ENCODE results near the gene ZCCHC3. TPM values are rescaled to one million over a fixed set of nuclear protein-coding genes. Genes with fewer than 3 reads are reported as not detected.
A peak's percentile ranks its signal among the peaks of the same experiment; 100 is the strongest.
"Not testable (repeated sequence)": the region's sequence is repeated elsewhere in the genome, so short reads cannot be mapped to it uniquely, and the experiment has no call there.

Gene ZCCHC3
- total RNA-seq, 1 donor from 2014 or later, result 15.8 TPM

DNA sequence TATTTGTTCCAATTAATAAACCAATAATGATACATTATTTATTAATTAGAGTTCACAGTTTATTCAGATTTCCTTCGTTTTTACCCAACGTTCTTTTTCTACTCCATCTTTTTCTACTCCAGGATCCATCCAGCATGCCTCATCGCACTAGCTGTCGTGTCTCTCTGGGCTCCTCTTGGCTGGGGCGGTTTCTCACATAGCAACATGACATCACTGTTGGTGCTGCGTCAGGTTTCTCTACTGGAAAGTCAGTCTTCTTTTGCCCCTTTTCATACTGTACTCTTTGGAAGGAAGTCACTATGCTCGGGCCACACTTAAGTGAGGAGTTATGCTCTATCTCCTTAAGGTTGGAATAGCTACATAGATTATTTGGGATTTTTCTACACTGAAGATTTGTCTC is 14.2 kb downstream of the ZCCHC3 start:
- no peak for DNase-seq (ENCODE audit: low read depth in 2 of 2)

DNA sequence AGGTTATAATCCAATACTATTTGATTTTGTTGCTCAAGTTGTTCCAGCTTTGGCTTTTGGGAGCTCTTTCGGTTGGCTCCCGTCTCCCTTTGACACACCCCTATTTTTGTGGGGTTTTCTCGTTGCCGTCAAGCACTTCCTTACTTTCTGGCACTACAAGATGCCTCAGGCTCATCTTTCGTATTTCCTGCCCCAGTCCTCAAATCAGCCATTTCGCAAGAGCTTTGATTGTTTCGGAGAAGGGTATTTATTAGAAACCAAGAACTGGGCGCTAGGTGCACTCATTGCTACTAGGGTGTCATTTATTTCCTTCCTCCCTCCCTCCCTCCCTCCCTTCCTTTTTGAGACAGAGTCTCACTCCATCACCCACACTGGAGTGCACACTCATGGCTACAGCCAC is 14.7 kb downstream of the ZCCHC3 start:
- DNase-seq (ENCODE audit: low read depth in 2 of 2), result no peak

DNA sequence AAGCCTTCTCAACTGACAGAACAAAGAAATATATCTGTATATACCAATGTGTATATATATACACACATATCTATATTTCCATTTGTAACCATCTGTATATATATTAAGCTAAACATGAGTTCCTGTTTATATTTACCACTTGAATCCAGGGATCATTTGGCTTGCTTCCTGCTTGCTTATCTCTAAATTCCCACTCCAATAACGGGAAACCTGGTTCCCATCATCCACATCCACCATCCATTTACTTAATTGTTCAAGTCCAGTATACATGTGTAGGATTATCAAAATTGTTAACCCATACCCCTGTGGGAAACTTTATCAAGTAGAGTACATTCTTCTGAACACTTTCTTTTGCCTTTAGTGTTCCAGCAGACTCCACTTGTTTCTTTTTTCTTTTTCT is 15.5 kb downstream of the ZCCHC3 start:
- no peak for DNase-seq (ENCODE audit: low read depth in 2 of 2)

DNA sequence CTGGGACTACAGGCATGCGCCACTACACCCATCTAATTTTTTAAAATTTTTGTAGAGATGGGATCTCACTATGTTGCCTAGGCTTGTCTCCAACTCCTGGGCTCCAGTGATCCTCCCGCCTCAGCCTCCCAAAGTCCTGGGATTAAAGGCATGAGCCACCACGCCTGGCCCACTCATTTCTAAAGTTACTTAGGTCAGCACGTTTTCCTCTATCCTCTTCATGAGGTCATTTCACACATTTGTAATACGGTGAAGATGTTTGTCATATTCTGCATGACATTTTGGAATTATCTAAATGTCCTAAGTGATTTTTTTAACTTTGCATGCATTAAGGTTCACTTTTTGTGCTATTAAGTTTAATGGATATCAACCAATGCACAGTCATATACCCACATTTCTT is 16.0 kb downstream of the ZCCHC3 start:
- no peak for DNase-seq (ENCODE audit: low read depth in 2 of 2)

DNA sequence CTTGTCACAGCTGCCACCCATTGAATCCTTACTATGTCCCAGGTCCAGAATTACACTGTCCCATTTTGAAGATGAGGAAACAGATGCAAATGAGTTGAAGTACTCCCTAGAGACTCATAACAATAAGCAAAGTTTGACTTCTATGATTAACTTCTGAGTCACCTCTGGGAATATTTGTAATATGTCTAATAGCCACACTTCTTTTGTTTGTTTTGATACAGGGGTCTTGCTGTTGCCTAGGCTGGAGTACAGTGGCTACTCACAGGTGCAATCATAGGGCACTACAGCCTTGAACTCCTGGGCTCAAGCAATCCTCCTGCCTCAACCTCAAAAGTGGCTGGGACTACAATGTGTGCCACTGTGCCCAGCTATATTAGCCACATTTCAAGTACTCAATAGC is 16.6 kb downstream of the ZCCHC3 start:
- peak in 1 of 2 donors; percentile 65 for DNase-seq (ENCODE audit: low read depth in 2 of 2)

DNA sequence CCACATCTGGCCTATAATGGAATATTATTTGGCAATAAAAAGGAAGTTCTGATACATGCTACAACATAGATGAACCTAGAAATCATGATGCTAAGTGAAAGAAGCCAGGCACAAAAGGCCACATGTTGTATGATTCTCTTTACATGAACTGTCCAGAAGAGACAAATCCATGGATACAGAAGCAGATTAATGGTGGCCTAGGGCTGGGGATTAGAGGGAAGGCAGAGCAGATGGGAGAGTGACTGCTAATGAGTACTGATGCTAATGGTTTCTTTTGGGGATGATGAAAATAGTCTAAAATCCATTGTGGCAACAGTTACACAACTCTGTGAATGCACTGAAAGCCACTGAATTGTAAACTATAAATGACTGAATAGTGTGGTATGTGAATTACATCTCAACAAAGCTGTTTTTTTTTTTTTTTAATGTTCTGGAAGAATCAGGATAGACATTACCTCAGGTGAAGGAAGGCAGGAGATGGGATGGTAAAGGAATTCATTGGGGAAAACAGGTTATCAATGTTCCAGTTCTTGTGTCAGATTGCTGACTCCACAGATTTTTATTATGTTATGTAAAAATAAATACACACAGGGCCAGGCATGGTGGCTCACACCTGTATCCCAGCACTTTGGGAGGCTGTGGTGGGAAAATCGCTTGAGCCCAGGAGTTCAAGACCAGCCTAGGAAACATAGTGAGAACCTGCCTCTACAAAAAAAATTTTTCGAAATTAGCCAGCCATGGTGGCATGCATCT is 19.1 kb downstream of the ZCCHC3 start:
- DNase-seq (ENCODE audit: low read depth in 2 of 2), result no peak

DNA sequence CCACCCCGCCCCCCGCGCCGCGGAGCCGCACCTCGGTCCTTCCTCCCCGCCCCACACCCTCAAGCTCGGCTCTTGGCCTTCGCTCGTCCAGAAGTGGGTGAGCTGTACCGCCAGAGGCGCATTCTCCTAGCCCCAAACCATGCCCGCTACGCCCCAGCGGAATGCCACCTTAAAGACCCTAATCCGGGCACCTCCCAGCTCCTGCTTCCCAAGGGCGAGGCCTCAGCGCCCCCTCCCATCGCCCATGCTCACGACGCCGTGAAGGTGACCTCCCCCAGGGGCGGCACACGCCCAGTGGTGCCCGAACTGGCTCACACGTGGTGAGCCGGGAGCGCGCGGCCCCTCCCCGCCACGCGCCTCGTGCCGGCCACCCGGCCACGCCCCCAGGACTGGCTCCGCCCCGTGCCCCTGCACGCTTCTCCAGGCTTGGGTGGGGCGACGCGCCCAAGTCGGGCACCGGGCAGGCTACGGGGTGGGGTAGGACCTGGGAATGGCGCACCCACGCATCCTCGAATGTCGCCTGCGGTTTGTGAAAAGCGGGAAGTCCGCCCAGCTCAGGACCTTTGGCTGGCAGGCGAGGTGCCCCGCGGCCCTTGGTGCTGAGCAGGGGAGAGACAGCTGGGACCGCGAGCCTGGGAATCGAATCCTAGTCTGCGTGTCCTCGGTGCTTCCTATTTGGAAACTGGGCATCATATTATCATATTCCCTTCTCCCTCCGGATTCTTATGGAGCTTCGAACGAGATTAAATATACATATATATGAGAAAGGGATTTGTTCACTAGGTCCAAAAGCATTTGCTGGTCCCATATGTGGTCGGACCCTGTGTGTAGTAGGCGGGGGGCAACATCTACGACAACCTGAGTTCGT is 27.0 kb downstream of the ZCCHC3 start:
- DNase-seq (ENCODE audit: low read depth in 2 of 2), result peak in 1 of 2 donors; percentile 92

DNA sequence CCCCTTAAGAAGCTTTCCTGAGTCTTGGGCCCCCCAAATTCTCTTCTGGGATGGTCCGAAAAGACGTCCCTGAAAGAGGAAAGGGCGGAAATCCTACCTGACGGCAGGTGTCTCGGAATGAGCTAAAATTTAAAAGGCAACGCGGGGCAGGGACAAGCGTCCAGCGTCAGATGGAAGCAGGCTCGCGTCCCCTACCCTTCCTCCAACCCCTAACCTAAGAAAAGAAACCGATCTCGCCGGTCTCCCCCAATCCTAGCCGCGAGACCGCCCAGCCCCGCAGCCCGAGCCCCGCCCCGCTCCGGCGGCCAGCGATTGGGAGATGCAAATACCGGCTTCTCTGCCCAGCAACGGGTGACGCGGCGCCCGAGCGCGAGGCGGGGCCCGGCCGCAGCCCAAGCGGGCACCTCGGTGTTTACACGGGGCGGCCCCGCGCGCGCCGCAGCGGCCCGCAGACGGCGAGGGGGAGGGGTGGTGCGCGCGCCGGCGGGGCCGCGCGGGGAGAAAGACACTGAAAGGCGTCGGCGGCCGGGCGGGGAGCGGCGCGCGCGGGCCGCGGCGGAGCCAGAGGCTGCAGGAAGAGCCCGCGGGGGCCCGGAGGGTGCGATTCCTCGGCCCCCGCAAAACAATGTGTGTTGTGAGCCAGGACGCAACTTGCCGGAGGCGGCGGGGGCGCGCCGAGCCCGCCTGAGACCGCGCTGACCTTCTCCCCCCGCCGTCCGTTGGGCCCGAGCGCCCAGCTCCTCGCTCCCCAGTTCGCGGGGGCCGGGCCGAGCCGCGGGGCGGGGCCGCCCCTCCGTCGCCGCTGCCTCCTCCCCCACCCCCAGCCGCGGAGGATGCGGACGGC is 27.9 kb downstream of the ZCCHC3 start, which contains the start of gene SOX12:
Gene SOX12 (plus strand): TSS at position 508 of the 844 bp plus-strand sequence. CDS start 373 bp downstream, outside the sequence.
- peak; percentile 70 to 95 for DNase-seq (ENCODE audit: low read depth in 2 of 2)

DNA sequence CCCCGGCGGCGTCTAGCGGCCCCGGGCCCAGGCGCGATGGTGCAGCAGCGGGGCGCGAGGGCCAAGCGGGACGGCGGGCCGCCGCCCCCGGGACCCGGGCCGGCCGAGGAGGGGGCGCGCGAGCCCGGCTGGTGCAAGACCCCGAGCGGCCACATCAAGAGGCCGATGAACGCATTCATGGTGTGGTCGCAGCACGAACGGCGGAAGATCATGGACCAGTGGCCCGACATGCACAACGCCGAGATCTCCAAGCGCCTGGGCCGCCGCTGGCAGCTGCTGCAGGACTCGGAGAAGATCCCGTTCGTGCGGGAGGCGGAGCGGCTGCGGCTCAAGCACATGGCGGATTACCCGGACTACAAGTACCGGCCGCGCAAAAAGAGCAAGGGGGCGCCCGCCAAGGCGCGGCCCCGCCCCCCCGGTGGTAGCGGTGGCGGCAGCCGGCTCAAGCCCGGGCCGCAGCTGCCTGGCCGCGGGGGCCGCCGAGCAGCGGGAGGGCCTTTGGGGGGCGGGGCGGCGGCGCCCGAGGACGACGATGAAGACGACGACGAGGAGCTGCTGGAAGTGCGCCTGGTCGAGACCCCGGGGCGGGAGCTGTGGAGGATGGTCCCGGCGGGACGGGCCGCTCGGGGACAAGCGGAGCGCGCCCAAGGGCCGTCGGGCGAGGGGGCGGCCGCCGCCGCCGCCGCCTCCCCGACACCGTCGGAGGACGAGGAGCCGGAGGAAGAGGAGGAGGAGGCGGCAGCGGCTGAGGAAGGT is 28.7 kb downstream of the ZCCHC3 start:
- peak in 1 of 2 donors; percentile 71 for DNase-seq (ENCODE audit: low read depth in 2 of 2)

DNA sequence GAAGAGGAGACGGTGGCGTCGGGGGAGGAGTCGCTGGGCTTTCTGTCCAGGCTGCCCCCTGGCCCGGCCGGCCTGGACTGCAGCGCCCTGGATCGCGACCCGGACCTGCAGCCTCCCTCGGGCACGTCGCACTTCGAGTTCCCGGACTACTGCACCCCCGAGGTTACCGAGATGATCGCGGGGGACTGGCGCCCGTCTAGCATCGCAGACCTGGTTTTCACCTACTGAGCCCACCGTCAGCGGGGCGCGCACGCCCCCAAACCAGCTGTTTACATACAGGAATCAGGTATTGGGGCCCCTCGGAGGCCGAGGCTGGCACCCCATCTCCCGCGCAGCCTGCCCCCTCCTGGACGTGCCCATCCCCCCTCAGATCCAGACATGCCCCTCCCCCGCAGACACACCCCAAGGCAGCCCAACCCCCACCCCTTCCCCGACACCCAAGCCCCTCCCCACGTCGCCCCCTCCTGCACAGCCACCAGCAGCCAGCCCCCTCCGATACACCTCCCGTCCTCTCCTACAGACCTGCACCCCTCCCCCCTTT is 29.3 kb downstream of the ZCCHC3 start:
- peak in 1 of 2 donors; percentile 23 for DNase-seq (ENCODE audit: low read depth in 2 of 2)

DNA sequence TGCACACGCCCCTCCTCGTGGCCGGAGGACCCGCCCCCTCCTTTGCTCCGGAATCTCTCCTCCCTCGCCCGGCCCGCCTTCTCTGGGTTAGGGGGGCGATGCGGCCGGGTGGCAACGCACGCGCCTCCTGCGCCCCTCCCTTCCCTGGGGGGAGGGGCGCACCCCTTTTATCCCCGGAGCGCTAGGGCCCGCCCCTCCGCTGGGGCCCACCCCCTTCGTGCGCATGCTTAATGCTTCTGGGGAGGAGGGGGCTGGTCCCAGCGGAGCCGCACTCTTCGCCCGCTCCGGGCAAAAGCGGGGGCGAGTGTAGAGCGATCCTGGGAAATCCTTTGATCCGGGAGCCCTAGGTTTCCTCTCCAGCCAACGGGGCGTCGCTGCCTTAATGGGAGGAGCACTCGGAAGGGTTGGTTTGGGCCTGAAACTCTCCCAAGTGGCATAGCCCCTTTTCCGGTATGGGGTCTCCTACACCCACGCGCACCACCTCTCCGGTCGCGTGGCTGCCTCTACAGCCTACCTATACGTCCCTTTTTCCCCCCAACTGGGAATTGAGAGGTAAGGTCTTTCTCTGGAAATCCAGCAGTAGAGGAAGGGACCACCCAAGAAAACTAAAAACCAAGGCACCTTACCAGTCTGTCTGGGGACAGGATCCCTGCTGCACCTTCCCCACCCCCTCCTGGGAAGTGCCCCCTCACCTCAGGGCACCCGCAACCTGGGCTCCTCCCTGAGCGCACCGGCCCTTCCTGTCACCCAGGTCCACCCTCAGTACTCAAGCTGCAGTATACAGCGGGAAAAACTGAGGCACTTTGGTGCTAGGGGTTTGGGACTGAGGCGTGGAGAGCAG is 30.0 kb downstream of the ZCCHC3 start:
- DNase-seq (ENCODE audit: low read depth in 2 of 2), result peak; percentile 65 to 91

DNA sequence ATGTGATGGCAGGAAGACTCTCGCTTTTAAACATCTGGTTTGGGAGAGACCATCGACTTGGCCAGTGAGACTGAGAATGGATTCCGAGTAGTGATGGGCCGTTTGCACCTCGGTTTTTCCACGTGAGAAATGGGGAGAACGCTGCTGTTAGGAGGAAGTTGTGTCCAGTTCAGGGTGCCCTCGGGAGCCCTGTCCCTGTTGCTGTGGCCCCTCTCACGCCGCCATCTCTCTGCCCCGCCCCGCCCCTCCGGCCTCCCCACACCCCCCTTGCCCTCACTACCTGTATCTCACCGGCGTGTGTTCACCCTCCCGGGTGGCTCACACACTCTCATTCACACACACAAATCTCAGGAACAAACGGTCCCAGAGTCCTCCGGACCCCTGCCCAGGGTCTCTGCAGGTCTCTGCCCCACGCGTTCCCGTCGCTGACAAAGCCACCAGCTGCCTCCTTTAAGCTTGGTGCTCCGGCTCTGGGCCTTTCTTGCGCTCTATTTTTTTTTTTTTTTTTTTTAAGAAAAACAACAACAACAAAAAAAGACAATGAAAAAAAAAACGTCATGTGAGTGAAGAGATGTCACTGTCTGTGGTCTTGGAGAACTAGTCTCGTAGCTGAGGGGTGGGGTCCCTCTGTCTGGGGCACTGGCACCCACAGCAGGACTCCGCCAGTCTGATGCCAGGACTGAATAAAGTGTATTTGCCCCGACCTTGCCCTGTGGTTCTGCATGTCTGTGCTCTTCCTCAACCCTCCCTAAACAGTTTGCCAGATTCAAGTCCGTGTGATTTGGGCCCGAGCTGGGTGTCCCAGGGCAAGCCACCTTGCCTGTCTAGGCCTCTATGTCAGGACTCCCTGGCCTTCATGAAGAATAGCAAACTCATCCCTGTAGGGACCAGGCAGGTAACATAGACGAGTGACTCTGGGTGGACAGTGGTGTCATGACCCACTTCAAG is 30.9 kb downstream of the ZCCHC3 start:
- no peak for DNase-seq (ENCODE audit: low read depth in 2 of 2)

DNA sequence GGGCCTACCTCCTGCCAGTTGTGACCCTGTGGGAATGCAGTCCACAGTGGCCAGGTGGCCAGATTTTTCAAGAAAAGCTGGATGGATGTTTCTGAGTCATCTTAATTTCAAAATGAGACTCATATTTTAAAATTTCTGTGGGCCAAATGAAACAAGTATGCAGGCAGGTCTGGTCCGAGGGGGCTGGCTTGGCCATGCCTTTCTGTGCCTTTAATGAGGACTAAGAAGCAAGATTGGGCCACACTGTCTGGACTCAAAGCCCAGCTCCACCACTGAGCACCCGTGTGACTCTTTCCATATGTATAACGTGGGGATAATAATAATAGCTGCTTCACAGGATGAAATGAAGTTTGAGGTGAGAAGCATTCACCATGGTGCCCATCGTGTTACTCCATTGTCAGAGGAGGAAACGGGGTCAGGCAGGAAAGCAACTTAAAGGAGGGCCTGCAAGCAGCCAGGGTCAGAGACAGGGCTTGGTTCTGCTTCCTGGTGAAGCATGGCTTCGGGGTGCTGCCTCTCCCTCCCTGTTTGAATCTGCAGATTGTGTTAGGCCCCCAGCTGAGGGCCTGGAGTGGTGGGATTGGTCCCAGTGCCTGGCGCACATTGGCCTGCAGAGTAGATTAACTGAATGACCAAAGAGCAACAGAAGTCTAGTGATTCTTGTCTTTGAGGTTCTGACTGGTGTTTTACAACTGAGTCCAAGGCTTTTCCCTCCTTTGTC is 31.8 kb downstream of the ZCCHC3 start:
- DNase-seq (ENCODE audit: low read depth in 2 of 2), result no peak

DNA sequence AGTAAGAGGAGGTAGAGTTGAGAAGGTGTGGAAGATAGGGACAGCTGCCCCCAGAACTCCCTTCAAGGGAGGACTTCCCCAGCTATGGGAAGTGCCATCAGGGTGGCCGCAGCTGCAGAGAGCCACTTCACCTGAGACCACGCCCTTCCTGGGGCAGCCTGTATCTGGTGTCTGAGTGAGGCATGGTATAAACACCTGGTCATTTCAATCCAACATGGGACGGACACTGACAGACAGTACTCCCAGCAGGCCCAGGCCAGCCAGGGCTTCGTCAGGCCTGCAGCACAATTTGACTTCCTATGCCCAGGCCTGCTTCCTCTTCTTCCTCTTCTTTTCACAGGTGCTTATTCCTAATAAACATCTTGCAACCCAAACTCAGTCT is 32.5 kb downstream of the ZCCHC3 start:
- DNase-seq (ENCODE audit: low read depth in 2 of 2), result no peak

DNA sequence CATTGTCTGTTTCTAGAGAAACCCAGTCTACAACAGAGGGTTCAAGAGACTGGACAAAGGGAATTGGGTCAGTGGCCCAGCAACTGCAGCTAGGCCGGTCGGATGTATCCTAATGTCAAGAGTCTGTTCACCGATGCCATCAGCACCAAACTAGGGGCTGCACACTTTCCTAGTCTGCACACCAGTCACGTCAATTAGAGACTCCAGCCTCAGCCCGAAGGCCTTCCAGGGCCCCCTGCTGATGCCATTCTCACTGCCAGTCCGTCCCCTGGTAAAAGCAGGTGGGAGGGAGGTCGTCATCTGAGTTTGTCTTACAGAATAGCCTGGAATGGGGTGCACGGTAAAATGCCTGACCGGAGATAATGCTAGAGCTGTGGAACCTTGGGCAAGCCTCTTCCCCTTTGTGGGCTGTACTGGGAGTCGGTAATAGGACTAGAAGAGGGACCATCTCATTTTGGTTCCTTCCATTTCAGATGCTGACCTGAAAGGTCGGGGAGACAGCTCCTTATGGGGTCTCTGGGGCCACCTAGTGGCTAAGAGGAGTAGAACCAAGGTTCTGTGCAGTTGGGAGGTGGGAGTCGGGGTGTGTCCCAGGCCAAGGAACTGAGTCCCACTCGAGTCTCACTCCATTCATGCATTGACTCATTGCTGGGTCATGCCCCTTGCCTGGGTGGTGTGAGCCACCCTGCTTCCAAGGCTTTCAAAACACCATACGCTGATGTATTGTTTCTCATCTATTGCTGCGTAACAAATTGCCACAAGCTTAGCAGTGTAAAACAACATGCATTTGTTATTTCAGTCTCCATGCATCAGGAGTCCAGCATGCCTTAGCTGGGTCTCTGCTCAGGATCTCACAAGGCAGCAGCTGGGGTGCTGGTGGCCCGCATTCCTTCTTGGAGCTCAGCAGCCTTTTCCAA is 33.1 kb downstream of the ZCCHC3 start:
- DNase-seq (ENCODE audit: low read depth in 2 of 2), result peak in 1 of 2 donors; percentile 64

DNA sequence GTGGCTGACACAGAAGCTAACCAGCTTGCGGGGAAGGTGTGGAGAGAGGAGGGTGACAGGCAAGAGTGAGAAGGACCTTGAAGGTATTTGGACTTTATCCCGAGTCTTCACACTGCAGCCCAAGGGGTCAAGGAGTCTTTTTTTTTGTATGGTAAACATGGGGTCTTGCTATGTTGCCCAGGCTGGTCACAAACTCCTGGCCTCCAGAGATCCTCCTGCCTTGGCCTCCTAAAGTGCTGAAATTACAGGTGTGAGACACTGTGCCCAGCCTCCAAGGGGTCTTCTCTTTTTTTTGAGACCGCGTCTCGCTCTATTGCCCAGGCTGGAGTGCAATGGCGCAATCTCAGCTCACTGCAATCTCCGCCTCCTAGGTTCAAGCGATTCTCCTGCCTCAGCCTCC is 37.2 kb downstream of the ZCCHC3 start:
- no peak for DNase-seq (ENCODE audit: low read depth in 2 of 2)

DNA sequence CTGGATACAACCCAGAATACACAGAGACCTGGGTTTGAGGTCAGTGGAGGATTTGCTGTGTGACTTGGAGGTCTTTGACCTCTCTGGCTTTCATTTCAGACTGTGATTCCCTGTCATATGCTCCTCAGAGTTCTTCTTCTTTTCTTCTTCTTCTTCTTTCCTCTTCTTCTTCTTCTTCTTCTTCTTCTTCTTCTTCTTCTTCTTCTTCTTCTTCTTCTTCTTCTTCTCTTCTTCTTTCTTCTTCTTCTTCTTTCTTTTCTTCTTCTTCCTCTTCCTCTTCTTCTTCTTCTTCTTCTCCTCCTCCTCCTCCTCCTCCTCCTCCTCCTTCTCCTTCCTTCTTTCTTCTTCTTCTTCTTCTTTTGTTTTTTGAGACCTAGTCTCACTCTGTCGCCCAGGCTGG is 38.7 kb downstream of the ZCCHC3 start:
- DNase-seq (ENCODE audit: low read depth in 2 of 2), result not testable (repeated sequence)
